Endothelial cell of umbilical vein (primary cell): ENCODE data around the gene COL16A1. TPM values are rescaled to one million over a fixed set of nuclear protein-coding genes. Genes with fewer than 3 reads are reported as not detected.
A peak's percentile ranks its signal among the peaks of the same experiment; 100 is the strongest.

Experiments
- Bru-seq: library from RNA; stranded (reverse); fragments of 400-500 nt; gene quantifications from one replicate; lab custom pipeline; 2021; lab: Mats Ljungman, UMichigan
- BruChase-seq, 2 experiments: library from RNA; stranded (reverse); fragments of 400-500 nt; gene quantifications; one replicate each; lab custom pipeline; 2021; lab: Mats Ljungman, UMichigan
- BruUV-seq: library from RNA; stranded (reverse); fragments of 400-500 nt; replicated peaks from 2 replicates; lab custom pipeline; 2021; lab: Mats Ljungman, UMichigan
- CTCF ChIA-PET: fragments of 300-600, 350-600 bp; sonication (Branson Sonifier 250); formaldehyde crosslinking; loops from one replicate; lab custom pipeline; 2021; ENCODE audit warnings: antibody characterized with exemption, inconsistent platforms; lab: Charles Lee
- POLR2A ChIA-PET: fragments of 300-600, 350-600 bp; sonication (Branson Sonifier 250); formaldehyde crosslinking; loops from one replicate; lab custom pipeline; 2021; ENCODE audit warnings: antibody characterized with exemption, inconsistent platforms; lab: Charles Lee
- DNase-seq: peaks from one replicate; pipeline ENCODE4 v3.0.0-alpha.2; 2011; ENCODE audit warnings: low read depth, low spot score
- FAIRE-seq: peaks from 2 replicates; lab custom pipeline; 2011; peaks lifted over from hg19 to GRCh38; lab: Jason Lieb, UNC
- H2AFZ ChIP-seq: 2 replicates; pipeline ENCODE4 v1.6.0; 2012; ENCODE audit warnings: low read depth, low read length, control low read depth, inconsistent platforms
- H3K27ac ChIP-seq: 2 replicates; pipeline ENCODE4 v1.5.1; 2011; ENCODE audit warnings: low read depth, mild to moderate bottlenecking, control low read depth, low read length, moderate library complexity; ENCODE audit not compliant: insufficient read depth
- H3K27me3 ChIP-seq, 2 experiments: 2 replicates each; pipeline versions ENCODE4 v1.6.0 to v1.6.1; 2011; ENCODE audit warnings: low read length in 2 of 2, mixed read lengths in 1 of 2; ENCODE audit not compliant: control insufficient read depth in 2 of 2, insufficient read depth in 2 of 2
- H3K36me3 ChIP-seq, 2 experiments: 2 replicates in 1 of 2; 3 replicates in 1 of 2; pipeline ENCODE4 v1.5.1; 2011; ENCODE audit warnings: low read length in 2 of 2, mild to moderate bottlenecking in 1 of 2, moderate library complexity in 1 of 2; ENCODE audit not compliant: control insufficient read depth in 2 of 2, insufficient read depth in 2 of 2; ENCODE audit errors: extremely low read depth in 1 of 2
- H3K4me1 ChIP-seq: 3 replicates; pipeline ENCODE4 v1.5.1; 2011; ENCODE audit warnings: mild to moderate bottlenecking, low read length; ENCODE audit not compliant: control insufficient read depth, insufficient read depth; ENCODE audit errors: extremely low read depth
- H3K4me2 ChIP-seq: 2 replicates; pipeline ENCODE4 v1.6.1; 2011; ENCODE audit warnings: low read length, control low read depth, mixed read lengths; ENCODE audit not compliant: insufficient read depth
- H3K4me3 ChIP-seq, 3 experiments: fragments of 200-600 bp in 1 of 3; sonication (generic), shearing (Covaris generic) in 1 of 3; replicated peaks in 1 of 3; 2 replicates each; pipeline ENCODE4 v1.5.1; 2011 to 2016; ENCODE audit warnings: control low read depth in 3 of 3, low read length in 3 of 3, mild to moderate bottlenecking in 2 of 3, inconsistent platforms in 1 of 3, low read depth in 1 of 3, moderate library complexity in 1 of 3; ENCODE audit not compliant: insufficient read depth in 1 of 3
- H3K79me2 ChIP-seq: 2 replicates; pipeline ENCODE4 v1.6.0; 2012; ENCODE audit warnings: low read length, inconsistent platforms; ENCODE audit not compliant: control insufficient read depth, insufficient read depth
- H3K9ac ChIP-seq: replicated peaks from 2 replicates; pipeline ENCODE3; 2011; ENCODE audit warnings: low read length, control low read depth; ENCODE audit not compliant: insufficient read depth; ENCODE audit errors: extremely low read depth
- H3K9me1 ChIP-seq: replicated peaks from 3 replicates; pipeline ENCODE4 v1.6.0; 2011; ENCODE audit warnings: mild to moderate bottlenecking, low read length; ENCODE audit not compliant: control insufficient read depth, insufficient read depth; ENCODE audit errors: extremely low read depth
- H3K9me3 ChIP-seq: replicated peaks from 2 replicates; pipeline ENCODE4 v1.5.1; 2012; ENCODE audit warnings: low read length, inconsistent platforms; ENCODE audit not compliant: control insufficient read depth, insufficient read depth
- H4K20me1 ChIP-seq: replicated peaks from 2 replicates; pipeline ENCODE3; 2011; ENCODE audit warnings: mild to moderate bottlenecking, low read length; ENCODE audit not compliant: control insufficient read depth, insufficient read depth; ENCODE audit errors: extremely low read depth
- FOS ChIP-seq: IDR thresholded peaks from 2 replicates; pipeline ENCODE4 v1.6.1; 2011; ENCODE audit warnings: mild to moderate bottlenecking, low read length, moderate library complexity, borderline replicate concordance; ENCODE audit not compliant: insufficient read depth
- GATA2 ChIP-seq: IDR thresholded peaks from 2 replicates; pipeline ENCODE4 v1.7.0; 2011; ENCODE audit warnings: low read depth, mild to moderate bottlenecking, moderate library complexity, mixed read lengths, low read length; ENCODE audit not compliant: insufficient read length, insufficient read depth
- MYC ChIP-seq: IDR thresholded peaks from one replicate; pipeline ENCODE4 v1.6.1; 2011; ENCODE audit warnings: mild to moderate bottlenecking, low read depth, low read length
- POLR2AphosphoS5 ChIP-seq: IDR thresholded peaks from 2 replicates; pipeline ENCODE4 v1.6.1; 2012; ENCODE audit warnings: low read depth, mild to moderate bottlenecking, control low read depth, low read length, moderate library complexity; ENCODE audit not compliant: insufficient read depth
- dilution Hi-C: fragments of 300-500 bp; cut with MboI; formaldehyde crosslinking; loops from one replicate; pipeline ENCODE4 v1.15.0; 2019; ENCODE audit warnings: low sequenced_read_pairs; ENCODE audit not compliant: extremely low pct_ligation_motif_present
- intact Hi-C: fragments of 100-400 bp; cut with micrococcal nuclease; formaldehyde crosslinking; loops from one replicate; pipeline ENCODE4 v1.10.0; 2022
- long read RNA-seq: library from polyadenylated mRNA; stranded (forward); transcript quantifications from one replicate; pipeline ENCODE4 v2.0.0, GENCODE V29; 2021
- polyA minus RNA-seq, 3 experiments: library from RNA; depleted of rRNA, polyadenylated mRNA; stranded (reverse); fragments of >200 nt; gene quantifications; 1 replicate in 1 of 3; 2 replicates in 2 of 3; pipeline ENCODE4 v1.2.3, GENCODE V29; 2011
- polyA plus RNA-seq, 4 experiments: library from polyadenylated mRNA; depleted of rRNA in 3 of 4; stranded (reverse) in 3 of 4; unstranded in 1 of 4; fragments of >200 nt; gene quantifications; 2 replicates each; pipeline versions ENCODE4 v1.2.1 to v1.2.3, GENCODE V29; 2011 to 2012; ENCODE audit warnings: missing spikeins in 1 of 4
- total RNA-seq: library from RNA; stranded (reverse); gene quantifications from 2 replicates; pipeline ENCODE4 v1.2.3, GENCODE V29; 2021

Gene COL16A1
- total RNA-seq (1.2 and 2.7 TPM in 2 replicates), polyA plus RNA-seq (0.68 and 0.75 TPM in 2 replicates), polyA minus RNA-seq (0.66 and 2.0 TPM in 2 replicates), Bru-seq, nascent RNA (percentile 16 among the genes with signal in this experiment), BruChase-seq, experiment 1, labeled RNA remaining after a 6-hour chase (percentile 15 among the genes with signal in this experiment), BruChase-seq, experiment 2, labeled RNA remaining after a 2-hour chase (percentile 11 among the genes with signal in this experiment)
- polyA plus RNA-seq (2011; cell fraction: cytosol; rRNA removed): 0.80 and 0.86 TPM in 2 replicates
- 7.3 and 7.6 TPM in 2 replicates for polyA plus RNA-seq (2011; cell fraction: nucleus; rRNA removed)
- 1.1 and 1.2 TPM in 2 replicates for polyA plus RNA-seq (2012)
- polyA minus RNA-seq (2011; cell fraction: cytosol; rRNA and poly(A)+ RNA removed): not detected
- polyA minus RNA-seq (2011; cell fraction: nucleus; rRNA and poly(A)+ RNA removed): 1.0 and 1.3 TPM in 2 replicates
- long read RNA-seq, partial matches to known transcripts: 0 of 3 reads
- long read RNA-seq, other reads (novel, unspliced or antisense): 3 of 3 reads

GRCh38 chr1:31703431-31704270 is at the start of gene COL16A1:
COL16A1 (minus strand) TSS chr1:31704017; CDS start chr1:31702193, 1,824 bp downstream.
- Histone ChIP-seq H3K36me3 (no peaks in the 10 kb centered on the region), H3K27ac (no peak within 1 kb of the TSS), H3K9ac (no peak within 1 kb of the TSS), H3K4me2 (no peak within 1 kb of the TSS), H4K20me1 (no peaks in the 10 kb centered on the region), H3K4me1 (peaks cover 9% of the 10 kb centered on the region), H3K27me3 (peaks cover 0 to 3% of the 10 kb centered on the region in 2 experiments), H2AFZ (no peak within 1 kb of the TSS), H3K79me2 (no peaks in the 10 kb centered on the region), H3K9me3 (no peaks in the 10 kb centered on the region), H3K4me3 (no peak within 1 kb of the TSS), H3K9me1 (no peaks in the 10 kb centered on the region)
- ChIA-PET CTCF (interaction anchor here (0.9 to 6.2 kb wide), 6 partner anchors 9 to 85 kb away, joined by 3 to 46 read pairs (median 12); no protein-coding TSS in a partner anchor), POLR2A (interaction anchor here (1.5 kb wide), 1 partner anchor 8 kb away, joined by 3 read pairs; no protein-coding TSS in a partner anchor)
- BruUV-seq: no TSS peak
- intact Hi-C loops: loop anchor here (2.0 kb wide), 1 partner anchor 15 kb away; no protein-coding TSS in a partner anchor
- FAIRE-seq (no peak), DNase-seq (no peak)
- dilution Hi-C loops: no loop called here
- TF ChIP-seq FOS: no peak

DNA sequence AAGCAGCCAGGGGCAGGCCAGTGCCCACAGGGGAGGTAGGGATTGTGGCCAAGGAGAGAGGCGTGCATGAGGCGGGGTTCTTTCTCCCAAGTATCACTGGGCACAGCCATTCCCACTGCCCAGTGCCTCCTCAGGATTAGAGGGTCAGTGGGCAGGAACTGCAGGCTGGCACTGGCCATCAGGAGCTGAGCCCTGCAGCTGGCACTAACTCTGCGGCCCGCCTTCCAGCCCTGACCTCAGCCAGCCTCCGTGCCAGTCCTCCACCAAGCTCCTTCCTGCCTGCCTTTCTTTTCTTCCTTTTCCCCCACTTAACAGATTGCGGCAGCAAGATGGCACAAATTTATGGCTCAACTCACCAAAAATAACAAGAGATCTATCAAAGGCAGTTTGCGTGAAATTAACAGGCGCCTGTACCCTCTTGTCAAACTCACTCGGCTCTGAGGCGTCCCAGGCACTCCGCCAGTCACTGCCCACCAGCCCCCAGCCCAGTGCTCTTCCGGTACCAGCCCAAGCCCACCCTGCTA is 49.2 kb upstream of the COL16A1 start:
- Histone ChIP-seq H3K4me2 (no peak overlapping the region), H2AFZ (no peak overlapping the region), H3K9me3 (no peaks in the 10 kb centered on the region), H3K27me3 (peaks cover 0 to 4% of the 10 kb centered on the region in 2 experiments), H4K20me1 (no peaks in the 10 kb centered on the region), H3K4me1 (no peaks in the 10 kb centered on the region), H3K4me3 (no peak overlapping the region), H3K36me3 (no peaks in the 10 kb centered on the region), H3K79me2 (no peaks in the 10 kb centered on the region), H3K9ac (no peak overlapping the region), H3K9me1 (no peaks in the 10 kb centered on the region), H3K27ac (no peak overlapping the region)
- no peak for DNase-seq
- dilution Hi-C loops: no loop called here
- intact Hi-C loops: no loop called here
- ChIA-PET POLR2A (interaction anchor here (0.6 kb wide), 1 partner anchor 10 kb away, joined by 3 read pairs; no protein-coding TSS in a partner anchor), CTCF (interaction anchor here (1.1 to 2.9 kb wide), 4 partner anchors 8 to 38 kb away, joined by 3 to 9 read pairs (median 6); no protein-coding TSS in a partner anchor)
- FAIRE-seq: no peak
- no TSS peak for BruUV-seq
- TF ChIP-seq GATA2 (no peak), POLR2AphosphoS5 (no peak), MYC (no peak)
